ENCODE measurements around the gene CMYA5. TPM values are rescaled to one million over a fixed set of nuclear protein-coding genes. Genes with fewer than 3 reads are reported as not detected.

CMYA5 gene
- total RNA-seq, 1 donor from 2014 or later, result 0.60 TPM

- no peak overlapping the region for H3K4me3 Mint-ChIP-seq (ENCODE audit: unreplicated experiment)
- peaks cover 3% of the 10 kb centered on the region for H3K36me3 Mint-ChIP-seq (ENCODE audit: low read depth)
- no peaks in the 10 kb centered on the region for H3K9me3 Mint-ChIP-seq (ENCODE audit: low read depth)
- H3K4me1 Mint-ChIP-seq (ENCODE audit: low read depth), result peaks cover 3% of the 10 kb centered on the region
- H3K27me3 Mint-ChIP-seq (ENCODE audit: low read depth), result no peaks in the 10 kb centered on the region
- no peak overlapping the region for H3K27ac Mint-ChIP-seq (ENCODE audit: unreplicated experiment)
- DNase-seq (ENCODE audit: low spot score), result no peak
- no peak for TF ChIP-seq CTCF (IDR thresholded peaks at IDR 0.05)
These were observed 4.5 kb downstream of the CMYA5 start for GRCh38 chr5:79694183-79694582.

- H3K27me3 Mint-ChIP-seq (ENCODE audit: low read depth), result no peaks in the 10 kb centered on the region
- H3K9me3 Mint-ChIP-seq (ENCODE audit: low read depth), result no peaks in the 10 kb centered on the region
- no peak for DNase-seq (ENCODE audit: low spot score)
- no peak for TF ChIP-seq CTCF (IDR thresholded peaks at IDR 0.05)
- H3K36me3 Mint-ChIP-seq (ENCODE audit: low read depth), result peaks cover 3% of the 10 kb centered on the region
- H3K27ac Mint-ChIP-seq (ENCODE audit: unreplicated experiment), result no peak overlapping the region
- H3K4me3 Mint-ChIP-seq (ENCODE audit: unreplicated experiment), result no peak overlapping the region
- H3K4me1 Mint-ChIP-seq (ENCODE audit: low read depth), result peaks cover 3% of the 10 kb centered on the region
These were observed 5.0 kb downstream of the CMYA5 start for GRCh38 chr5:79694652-79695051.

- Mint-ChIP-seq H3K36me3 (ENCODE audit: low read depth) (peaks cover 3% of the 10 kb centered on the region), H3K27me3 (ENCODE audit: low read depth) (no peaks in the 10 kb centered on the region), H3K4me3 (ENCODE audit: unreplicated experiment) (no peak overlapping the region), H3K4me1 (ENCODE audit: low read depth) (peaks cover 4% of the 10 kb centered on the region), H3K27ac (ENCODE audit: unreplicated experiment) (no peak overlapping the region), H3K9me3 (ENCODE audit: low read depth) (no peaks in the 10 kb centered on the region)
- no peak for DNase-seq (ENCODE audit: low spot score)
- no peak for TF ChIP-seq CTCF (IDR thresholded peaks at IDR 0.05)
These were observed 5.9 kb downstream of the CMYA5 start for GRCh38 chr5:79695526-79695925.

GRCh38 chr5:79697222-79698170 lies 7.9 kb downstream of the CMYA5 start:
- no peak for TF ChIP-seq CTCF (IDR thresholded peaks at IDR 0.05)
- no peak overlapping the region for H3K4me3 Mint-ChIP-seq (ENCODE audit: unreplicated experiment)
- no peak for DNase-seq (ENCODE audit: low spot score)
- H3K27ac Mint-ChIP-seq (ENCODE audit: unreplicated experiment), result no peak overlapping the region
- H3K27me3 Mint-ChIP-seq (ENCODE audit: low read depth), result no peaks in the 10 kb centered on the region
- no peaks in the 10 kb centered on the region for H3K36me3 Mint-ChIP-seq (ENCODE audit: low read depth)
- H3K9me3 Mint-ChIP-seq (ENCODE audit: low read depth), result no peaks in the 10 kb centered on the region
- H3K4me1 Mint-ChIP-seq (ENCODE audit: low read depth), result peaks cover 4% of the 10 kb centered on the region

GRCh38 chr5:79699763-79700400 lies 10.2 kb downstream of the CMYA5 start:
- no peaks in the 10 kb centered on the region for H3K27me3 Mint-ChIP-seq (ENCODE audit: low read depth)
- H3K4me1 Mint-ChIP-seq (ENCODE audit: low read depth), result peaks cover 4% of the 10 kb centered on the region
- no peak overlapping the region for H3K27ac Mint-ChIP-seq (ENCODE audit: unreplicated experiment)
- H3K4me3 Mint-ChIP-seq (ENCODE audit: unreplicated experiment), result no peak overlapping the region
- H3K36me3 Mint-ChIP-seq (ENCODE audit: low read depth), result no peaks in the 10 kb centered on the region
- no peak for DNase-seq (ENCODE audit: low spot score)
- no peaks in the 10 kb centered on the region for H3K9me3 Mint-ChIP-seq (ENCODE audit: low read depth)
- no peak for TF ChIP-seq CTCF (IDR thresholded peaks at IDR 0.05)

All from chondrocyte (in vitro differentiated cells).